HG02588 (cell line): ENCODE measurements around the gene PCDH9.

Experiments used
- ATAC-seq: cut with Tn5 transposase; IDR thresholded peaks from one replicate; pipeline ENCODE4 v1.9.1; 2021; ENCODE audit warnings: mild to moderate bottlenecking, moderate library complexity; ENCODE audit not compliant: unreplicated experiment

Gene PCDH9

DNA sequence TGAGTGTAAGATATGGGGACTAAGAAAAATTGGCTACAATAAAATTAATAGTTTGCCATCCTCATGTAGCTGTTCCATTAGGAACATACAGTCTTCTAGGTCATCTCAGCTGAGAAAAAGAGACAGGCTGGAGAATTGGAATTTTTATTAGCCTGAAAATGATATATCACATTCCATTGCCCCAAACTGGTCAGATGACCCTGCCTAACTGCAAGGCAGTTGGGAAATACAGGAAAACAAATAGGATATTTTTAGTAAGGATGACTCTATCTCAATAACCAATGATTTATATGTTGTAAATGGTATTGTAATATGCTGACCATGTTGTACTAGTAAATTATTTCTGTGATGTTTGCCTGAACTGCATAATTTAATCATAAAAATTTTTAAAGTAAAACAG is 673.8 kb downstream of the PCDH9 start:
- ATAC-seq, result no peak

- ATAC-seq, result no peak
Measured at GRCh38 chr13:66553391-66553790, 676.7 kb downstream of the PCDH9 start.

DNA sequence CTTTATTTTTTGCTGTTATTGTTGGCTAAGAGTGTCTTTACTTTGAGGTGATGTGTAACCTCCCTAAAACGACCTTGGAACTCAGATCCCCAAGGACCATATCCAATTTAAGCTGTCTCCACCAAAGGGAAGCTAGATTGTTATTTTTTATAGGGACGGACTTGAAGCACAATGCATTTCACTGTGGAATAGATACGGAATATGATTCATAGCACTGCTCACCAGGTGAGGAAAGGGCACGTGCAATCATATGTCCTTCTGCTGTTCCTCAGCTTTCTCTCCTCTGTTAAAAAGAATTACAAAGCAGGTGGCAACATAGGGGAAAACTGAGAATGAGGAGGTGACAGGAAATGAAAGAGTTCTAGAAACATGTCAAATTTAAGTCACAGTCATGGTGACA is 679.0 kb downstream of the PCDH9 start:
- no peak for ATAC-seq

GRCh38 chr13:66547685-66548084 is 682.5 kb downstream of the PCDH9 start:
- ATAC-seq, result no peak

GRCh38 chr13:66546534-66547379 is 683.4 kb downstream of the PCDH9 start:
- ATAC-seq, result no peak

DNA sequence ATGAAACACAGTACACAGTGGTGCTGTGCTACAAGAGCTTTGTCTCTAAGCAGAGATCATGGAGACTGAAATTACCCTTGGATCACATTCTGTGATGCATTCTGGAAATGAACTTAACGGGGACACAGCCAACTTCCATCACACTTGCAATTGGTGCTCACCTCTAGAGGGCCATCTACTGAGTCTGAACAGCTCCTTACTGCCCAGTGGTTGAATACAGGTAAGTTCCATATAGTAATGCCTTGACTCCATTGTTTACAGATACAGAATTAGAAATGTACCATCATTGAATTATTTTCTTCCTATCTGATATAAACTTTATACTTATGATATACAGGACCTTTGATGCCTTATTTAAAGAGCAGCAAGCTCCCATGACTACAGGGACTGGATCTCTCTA is 686.4 kb downstream of the PCDH9 start:
- no peak for ATAC-seq

GRCh38 chr13:66537417-66537816 is 692.7 kb downstream of the PCDH9 start:
- ATAC-seq, result no peak

- ATAC-seq, result no peak
Measured at GRCh38 chr13:66536746-66537145, 693.4 kb downstream of the PCDH9 start.

GRCh38 chr13:66534561-66534960 is 695.6 kb downstream of the PCDH9 start:
- ATAC-seq, result no peak

DNA sequence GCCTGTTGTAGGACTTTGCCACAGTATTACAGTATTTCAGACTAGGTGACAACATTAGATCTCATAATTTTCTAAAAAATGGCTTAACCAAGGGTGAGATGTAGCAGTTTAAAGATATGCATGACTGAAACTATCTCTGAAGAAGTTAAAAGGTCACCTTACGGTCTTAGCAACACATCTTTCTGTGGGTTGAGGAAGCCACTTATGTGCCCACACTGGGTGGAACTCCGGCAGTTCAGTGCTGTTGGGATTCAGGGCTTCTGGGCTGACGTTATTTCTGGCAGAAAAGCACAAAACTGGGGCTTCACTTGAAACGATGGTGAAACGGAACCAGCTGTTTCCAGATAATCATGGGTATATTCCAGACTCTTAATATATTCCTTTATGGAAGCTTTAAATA is 697.3 kb downstream of the PCDH9 start:
- ATAC-seq, result no peak

DNA sequence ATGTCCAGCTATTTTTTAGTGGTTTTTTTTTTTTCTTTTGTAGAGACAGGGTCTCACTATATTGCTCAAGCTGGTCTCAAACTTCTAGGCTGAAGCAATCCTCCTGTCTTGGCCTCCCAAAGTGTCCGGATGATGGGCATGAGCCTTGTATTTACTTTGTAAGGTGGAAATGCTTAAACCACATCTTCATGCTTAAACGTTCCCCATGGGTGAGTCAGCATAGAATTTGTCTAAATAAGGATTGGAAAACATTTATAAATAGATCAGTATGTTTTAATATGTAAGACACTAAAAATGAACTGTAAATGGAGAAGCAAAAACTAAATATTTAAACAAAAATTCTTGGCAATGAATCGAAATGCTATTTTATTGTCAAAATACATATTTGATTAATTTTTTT is 698.0 kb downstream of the PCDH9 start:
- ATAC-seq, result no peak

DNA sequence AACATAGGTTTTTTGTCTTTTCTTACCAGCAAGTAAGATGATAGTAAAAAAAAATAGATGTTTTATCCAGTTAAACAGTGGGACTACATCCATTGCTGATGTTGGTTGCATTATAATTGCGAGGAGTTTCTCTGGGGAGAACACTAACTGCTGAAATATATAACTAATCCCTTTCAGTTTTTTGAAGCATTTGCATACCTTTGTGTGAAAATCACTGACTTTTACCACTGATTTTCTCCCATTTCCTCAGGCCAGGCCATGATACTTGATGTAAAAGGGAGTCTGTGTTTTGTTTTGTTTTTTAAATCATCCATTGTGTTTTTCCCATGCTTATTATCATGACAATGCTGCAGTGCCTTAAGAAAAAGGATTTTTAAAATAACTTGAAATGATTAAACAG is 699.5 kb downstream of the PCDH9 start:
- no peak for ATAC-seq

- ATAC-seq, result no peak
Measured at GRCh38 chr13:66530158-66530557, 700.0 kb downstream of the PCDH9 start.

DNA sequence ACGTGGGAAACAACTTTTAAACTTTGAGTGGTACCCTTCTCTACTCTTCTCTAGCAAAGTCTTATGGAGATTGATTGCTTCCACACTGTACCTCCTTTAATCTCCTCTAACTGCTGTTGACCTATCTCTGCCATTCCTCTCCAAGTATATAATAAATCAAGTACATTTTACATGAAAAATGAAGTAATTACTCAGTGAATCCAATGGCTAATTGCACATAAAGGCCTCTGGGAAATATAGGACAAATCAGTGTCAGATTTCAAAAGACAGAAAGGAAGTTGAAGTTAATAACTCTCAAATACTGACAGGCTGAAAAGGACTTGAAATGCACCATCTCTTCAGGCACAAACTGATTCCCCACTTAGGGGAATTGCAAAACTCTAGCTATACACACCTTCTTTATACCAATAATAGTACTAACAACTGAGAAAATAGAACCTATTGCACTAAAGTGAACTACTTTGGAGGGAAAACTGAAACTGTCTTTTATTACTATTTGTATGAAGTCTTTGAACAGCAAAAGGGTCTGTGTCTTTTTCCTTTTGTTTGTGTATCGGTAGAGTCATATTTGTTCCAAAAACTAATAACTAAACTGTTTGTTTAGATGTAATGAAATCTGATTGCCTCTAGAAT is 701.1 kb downstream of the PCDH9 start:
- ATAC-seq, result no peak

DNA sequence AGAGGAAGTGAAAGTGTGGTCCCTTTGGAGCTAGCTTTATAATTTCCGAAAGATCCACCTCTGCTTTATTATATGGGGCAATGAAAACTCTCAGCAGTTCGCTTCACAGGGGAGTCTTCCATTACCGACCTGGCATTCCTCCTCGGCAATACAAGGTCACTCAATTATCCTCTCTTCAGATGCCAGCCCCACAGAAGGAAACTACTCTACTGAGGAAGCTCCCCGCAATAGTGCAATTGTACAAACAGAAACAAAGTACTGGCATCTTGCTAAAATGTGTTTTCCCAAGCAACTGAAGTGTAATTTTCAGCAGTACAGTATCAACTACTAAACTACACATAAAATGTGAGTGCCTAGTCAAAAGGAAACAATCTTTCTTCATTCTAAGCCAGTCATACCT is 702.0 kb downstream of the PCDH9 start:
- no peak for ATAC-seq

DNA sequence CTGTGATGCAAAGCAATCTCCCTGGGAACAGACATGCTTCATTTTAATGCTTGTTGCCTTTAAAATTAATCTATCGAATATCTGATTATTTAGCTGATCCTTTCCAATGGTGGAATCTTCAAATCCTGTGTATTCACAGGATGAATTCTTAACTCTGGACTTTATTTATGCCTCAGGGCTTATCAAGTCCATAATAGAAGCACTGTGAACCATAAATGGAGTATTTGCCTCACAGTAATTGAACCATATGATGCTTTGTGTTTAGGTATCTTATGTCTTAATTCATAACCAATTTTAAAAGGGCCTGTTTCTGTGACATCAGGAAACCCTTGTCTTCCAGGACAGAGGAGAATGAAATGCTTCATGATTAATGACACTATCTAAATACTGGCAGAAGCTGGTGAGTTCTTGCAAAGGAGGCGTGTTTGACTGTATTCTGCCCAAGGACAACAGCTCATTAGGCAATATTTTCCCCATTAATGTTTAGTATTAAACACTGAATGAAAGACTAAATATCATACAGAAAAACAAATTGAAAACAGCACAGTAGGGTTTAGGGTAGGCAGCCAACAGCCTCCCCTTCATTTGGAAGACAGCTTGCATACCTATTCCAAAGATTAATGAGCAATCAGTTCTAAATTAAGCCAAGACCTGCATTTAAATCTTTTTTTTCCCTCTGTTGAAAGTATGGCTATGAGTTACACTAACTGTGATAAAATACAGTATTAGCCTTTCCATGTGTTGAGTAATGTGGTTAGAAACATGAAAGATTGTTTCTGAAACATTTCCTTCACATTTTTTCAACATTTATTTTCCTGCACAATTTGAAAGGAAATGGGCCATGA is 709.4 kb downstream of the PCDH9 start:
- no peak for ATAC-seq

- no peak for ATAC-seq
Measured at GRCh38 chr13:66519259-66519658, 710.9 kb downstream of the PCDH9 start.

DNA sequence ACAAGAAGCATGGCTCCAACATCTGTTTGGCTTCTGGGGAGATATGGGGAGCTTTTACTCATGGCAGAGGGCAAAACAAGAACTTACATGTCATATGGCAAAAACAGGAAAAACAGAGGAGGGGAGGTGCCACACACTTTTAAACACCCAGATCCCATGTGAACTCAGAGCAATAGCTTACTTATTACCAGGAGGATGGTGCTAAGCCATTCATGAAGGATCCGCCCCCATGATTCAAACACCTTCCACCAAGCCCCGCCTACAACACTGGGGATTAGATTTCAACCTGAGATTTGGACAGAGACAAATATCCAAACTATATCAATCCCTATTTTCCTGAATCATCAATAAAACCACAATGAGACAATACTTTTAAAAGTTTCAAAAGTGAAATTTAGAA is 712.1 kb downstream of the PCDH9 start:
- ATAC-seq, result no peak

GRCh38 chr13:66513728-66514127 is 716.4 kb downstream of the PCDH9 start:
- no peak for ATAC-seq

GRCh38 chr13:66509175-66509574 is 721.0 kb downstream of the PCDH9 start:
- no peak for ATAC-seq

DNA sequence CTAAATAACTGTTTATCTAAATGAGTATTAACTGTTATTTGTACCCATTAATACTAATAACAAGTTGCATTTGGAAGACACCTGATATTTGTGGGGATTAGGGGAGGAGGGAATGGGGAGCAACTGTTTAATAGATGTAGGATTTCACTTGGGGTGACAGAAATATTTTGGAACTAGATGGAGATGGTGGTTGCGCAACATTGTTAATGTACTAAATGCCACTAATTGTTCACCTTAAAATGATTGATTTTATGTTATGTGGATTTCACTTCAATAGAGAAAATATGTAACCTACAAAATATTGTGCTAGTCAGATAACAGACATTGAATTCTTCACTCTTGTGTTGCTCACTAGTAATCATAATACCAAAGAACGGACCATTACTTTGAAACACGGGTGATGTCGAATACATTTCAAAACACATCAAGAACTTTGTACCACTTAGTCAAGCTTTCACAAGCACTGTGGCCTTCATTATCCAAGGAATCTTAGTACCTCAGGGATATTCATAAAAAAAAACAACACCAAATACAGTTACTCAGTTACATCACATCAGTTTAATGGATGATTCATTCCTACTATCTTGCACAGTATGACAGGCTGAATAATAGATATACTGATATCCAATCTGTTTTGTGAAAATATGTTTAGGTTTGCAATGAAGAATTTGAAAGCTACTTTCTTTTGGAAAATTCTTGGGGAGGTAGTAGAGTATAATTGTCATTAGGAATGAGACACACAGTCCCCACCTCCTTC is 721.8 kb downstream of the PCDH9 start:
- ATAC-seq, result no peak
